Endothelial cell of umbilical vein (primary cell): ENCODE data around the gene CACNG4. TPM values are rescaled to one million over a fixed set of nuclear protein-coding genes. Genes with fewer than 3 reads are reported as not detected.

Experiments used
- BruUV-seq: library from RNA; stranded (reverse); fragments of 400-500 nt; replicated peaks from 2 replicates; lab custom pipeline; 2021; lab: Mats Ljungman, UMichigan
- CTCF ChIA-PET: fragments of 300-600, 350-600 bp; sonication (Branson Sonifier 250); formaldehyde crosslinking; loops from one replicate; lab custom pipeline; 2021; ENCODE audit warnings: antibody characterized with exemption, inconsistent platforms; lab: Charles Lee
- POLR2A ChIA-PET: fragments of 300-600, 350-600 bp; sonication (Branson Sonifier 250); formaldehyde crosslinking; loops from one replicate; lab custom pipeline; 2021; ENCODE audit warnings: antibody characterized with exemption, inconsistent platforms; lab: Charles Lee
- DNase-seq: peaks from one replicate; pipeline ENCODE4 v3.0.0-alpha.2; 2011; ENCODE audit warnings: low read depth, low spot score
- FAIRE-seq: peaks from 2 replicates; lab custom pipeline; 2011; peaks lifted over from hg19 to GRCh38; lab: Jason Lieb, UNC
- H2AFZ ChIP-seq: 2 replicates; pipeline ENCODE4 v1.6.0; 2012; ENCODE audit warnings: low read depth, low read length, control low read depth, inconsistent platforms
- H3K27ac ChIP-seq: 2 replicates; pipeline ENCODE4 v1.5.1; 2011; ENCODE audit warnings: low read depth, mild to moderate bottlenecking, control low read depth, low read length, moderate library complexity; ENCODE audit not compliant: insufficient read depth
- H3K27me3 ChIP-seq, 2 experiments: 2 replicates each; pipeline versions ENCODE4 v1.6.0 to v1.6.1; 2011; ENCODE audit warnings: low read length in 2 of 2, mixed read lengths in 1 of 2; ENCODE audit not compliant: control insufficient read depth in 2 of 2, insufficient read depth in 2 of 2
- H3K36me3 ChIP-seq, 2 experiments: 2 replicates in 1 of 2; 3 replicates in 1 of 2; pipeline ENCODE4 v1.5.1; 2011; ENCODE audit warnings: low read length in 2 of 2, mild to moderate bottlenecking in 1 of 2, moderate library complexity in 1 of 2; ENCODE audit not compliant: control insufficient read depth in 2 of 2, insufficient read depth in 2 of 2; ENCODE audit errors: extremely low read depth in 1 of 2
- H3K4me1 ChIP-seq: 3 replicates; pipeline ENCODE4 v1.5.1; 2011; ENCODE audit warnings: mild to moderate bottlenecking, low read length; ENCODE audit not compliant: control insufficient read depth, insufficient read depth; ENCODE audit errors: extremely low read depth
- H3K4me2 ChIP-seq: 2 replicates; pipeline ENCODE4 v1.6.1; 2011; ENCODE audit warnings: low read length, control low read depth, mixed read lengths; ENCODE audit not compliant: insufficient read depth
- H3K4me3 ChIP-seq, 3 experiments: fragments of 200-600 bp in 1 of 3; sonication (generic), shearing (Covaris generic) in 1 of 3; replicated peaks in 1 of 3; 2 replicates each; pipeline ENCODE4 v1.5.1; 2011 to 2016; ENCODE audit warnings: control low read depth in 3 of 3, low read length in 3 of 3, mild to moderate bottlenecking in 2 of 3, inconsistent platforms in 1 of 3, low read depth in 1 of 3, moderate library complexity in 1 of 3; ENCODE audit not compliant: insufficient read depth in 1 of 3
- H3K79me2 ChIP-seq: 2 replicates; pipeline ENCODE4 v1.6.0; 2012; ENCODE audit warnings: low read length, inconsistent platforms; ENCODE audit not compliant: control insufficient read depth, insufficient read depth
- H3K9ac ChIP-seq: replicated peaks from 2 replicates; pipeline ENCODE3; 2011; ENCODE audit warnings: low read length, control low read depth; ENCODE audit not compliant: insufficient read depth; ENCODE audit errors: extremely low read depth
- H3K9me1 ChIP-seq: replicated peaks from 3 replicates; pipeline ENCODE4 v1.6.0; 2011; ENCODE audit warnings: mild to moderate bottlenecking, low read length; ENCODE audit not compliant: control insufficient read depth, insufficient read depth; ENCODE audit errors: extremely low read depth
- H3K9me3 ChIP-seq: replicated peaks from 2 replicates; pipeline ENCODE4 v1.5.1; 2012; ENCODE audit warnings: low read length, inconsistent platforms; ENCODE audit not compliant: control insufficient read depth, insufficient read depth
- H4K20me1 ChIP-seq: replicated peaks from 2 replicates; pipeline ENCODE3; 2011; ENCODE audit warnings: mild to moderate bottlenecking, low read length; ENCODE audit not compliant: control insufficient read depth, insufficient read depth; ENCODE audit errors: extremely low read depth
- CTCF ChIP-seq, 2 donors: IDR thresholded peaks; 1 replicate in 1 of 2; 2 replicates in 1 of 2; pipeline ENCODE4 v1.5.1; 2011; ENCODE audit warnings: low read length in 2 of 2, mild to moderate bottlenecking in 2 of 2, moderate library complexity in 2 of 2, control low read depth in 1 of 2, inconsistent platforms in 1 of 2, low read depth in 1 of 2; ENCODE audit not compliant: insufficient read depth in 1 of 2; ENCODE audit errors: extremely low read depth in 1 of 2
- EZH2 ChIP-seq: IDR thresholded peaks from 2 replicates; pipeline ENCODE4 v1.6.1; 2012; ENCODE audit warnings: borderline replicate concordance, low read depth, mild to moderate bottlenecking, moderate library complexity, low read length, inconsistent platforms; ENCODE audit not compliant: severe bottlenecking
- FOS ChIP-seq: IDR thresholded peaks from 2 replicates; pipeline ENCODE4 v1.6.1; 2011; ENCODE audit warnings: mild to moderate bottlenecking, low read length, moderate library complexity, borderline replicate concordance; ENCODE audit not compliant: insufficient read depth
- GATA2 ChIP-seq: IDR thresholded peaks from 2 replicates; pipeline ENCODE4 v1.7.0; 2011; ENCODE audit warnings: low read depth, mild to moderate bottlenecking, moderate library complexity, mixed read lengths, low read length; ENCODE audit not compliant: insufficient read length, insufficient read depth
- JUN ChIP-seq: IDR thresholded peaks from 2 replicates; pipeline ENCODE4 v1.6.1; 2011; ENCODE audit warnings: borderline replicate concordance, low read depth; ENCODE audit not compliant: insufficient read length, insufficient read depth
- MAX ChIP-seq: IDR thresholded peaks from 2 replicates; pipeline ENCODE4 v1.6.1; 2011; ENCODE audit not compliant: insufficient read depth, insufficient read length
- MYC ChIP-seq: IDR thresholded peaks from one replicate; pipeline ENCODE4 v1.6.1; 2011; ENCODE audit warnings: mild to moderate bottlenecking, low read depth, low read length
- POLR2A ChIP-seq: IDR thresholded peaks from 2 replicates; pipeline ENCODE4 v1.6.1; 2012; ENCODE audit warnings: low read depth, mild to moderate bottlenecking, control low read depth, low read length
- POLR2AphosphoS5 ChIP-seq: IDR thresholded peaks from 2 replicates; pipeline ENCODE4 v1.6.1; 2012; ENCODE audit warnings: low read depth, mild to moderate bottlenecking, control low read depth, low read length, moderate library complexity; ENCODE audit not compliant: insufficient read depth
- dilution Hi-C: fragments of 300-500 bp; cut with MboI; formaldehyde crosslinking; loops from one replicate; pipeline ENCODE4 v1.15.0; 2019; ENCODE audit warnings: low sequenced_read_pairs; ENCODE audit not compliant: extremely low pct_ligation_motif_present
- intact Hi-C: fragments of 100-400 bp; cut with micrococcal nuclease; formaldehyde crosslinking; loops from one replicate; pipeline ENCODE4 v1.10.0; 2022
- polyA plus RNA-seq, 4 experiments: library from polyadenylated mRNA; depleted of rRNA in 3 of 4; stranded (reverse) in 3 of 4; unstranded in 1 of 4; fragments of >200 nt; gene quantifications; 2 replicates each; pipeline versions ENCODE4 v1.2.1 to v1.2.3, GENCODE V29; 2011 to 2012; ENCODE audit warnings: missing spikeins in 1 of 4
- total RNA-seq: library from RNA; stranded (reverse); gene quantifications from 2 replicates; pipeline ENCODE4 v1.2.3, GENCODE V29; 2021

Gene CACNG4
- total and polyA plus RNA-seq, 2 donors (not counting 3 experiments of a cell fraction or from before 2014, with no cell fraction given), result not detected

GRCh38 chr17:66967837-66968543 is 3.5 kb downstream of the CACNG4 start:
- BruUV-seq, result no TSS peak

More at GRCh38 chr17:66967837-66968543, 3.5 kb downstream of the CACNG4 start:
- H2AFZ ChIP-seq, result no peak overlapping the region
- no peaks in the 10 kb centered on the region for H3K36me3 ChIP-seq
- CTCF ChIA-PET, result no interaction called here
- FAIRE-seq, result no peak
- no peaks in the 10 kb centered on the region for H3K79me2 ChIP-seq
- peaks cover 39 to 41% of the 10 kb centered on the region in 2 experiments for H3K27me3 ChIP-seq
- dilution Hi-C loops (no loop called here), intact Hi-C loops (no loop called here)
- POLR2A ChIA-PET, result no interaction called here
- no peaks in the 10 kb centered on the region for H3K4me1 ChIP-seq
- no peak overlapping the region for H3K4me3 ChIP-seq
- H4K20me1 ChIP-seq, result no peaks in the 10 kb centered on the region
- TF ChIP-seq CTCF (IDR thresholded peaks at IDR 0.05; ENCODE audit: extremely low read depth in 1 of 2, insufficient read depth in 1 of 2, low read depth in 1 of 2, low read length in 2 of 2), result no peak
- no peak for TF ChIP-seq FOS
- no peak for TF ChIP-seq MAX
- no peak for TF ChIP-seq POLR2A
- TF ChIP-seq GATA2, result no peak
- TF ChIP-seq POLR2AphosphoS5, result no peak
- TF ChIP-seq JUN, result no peak
- TF ChIP-seq EZH2, result no peak
- TF ChIP-seq MYC, result no peak
- H3K4me2 ChIP-seq, result no peak overlapping the region
- H3K9me1 ChIP-seq, result no peaks in the 10 kb centered on the region
- H3K27ac ChIP-seq, result no peak overlapping the region
- DNase-seq, result no peak
- H3K9ac ChIP-seq, result no peak overlapping the region
- no peaks in the 10 kb centered on the region for H3K9me3 ChIP-seq
